Renal pelvis (tissue), 4 donors: ENCODE data around the gene KRT7. TPM values are rescaled to one million over a fixed set of nuclear protein-coding genes. Genes with fewer than 3 reads are reported as not detected.

ENCODE experiments used
- DNase-seq: peaks from one replicate; pipeline ENCODE4 v3.0.0-alpha.2; 2013
- polyA plus RNA-seq, 3 donors: library from polyadenylated mRNA; unstranded; fragments of 120-200 nt; gene quantifications; one replicate each; pipeline ENCODE4 v1.2.1, GENCODE V29; 2013; ENCODE audit not compliant: insufficient read length in 3 of 3

KRT7 gene
- polyA plus RNA-seq, 3 donors = 62.3 to 83.1 (median 64.3) TPM

GRCh38 chr12:52296572-52297215 is 63.7 kb downstream of the KRT7 start:
- no peak for DNase-seq

Other genes with a start within 250 kb of the KRT7 start
- gene TAMALIN, start 226.3 kb upstream of the KRT7 start, polyA plus RNA-seq = 10 to 100 TPM; 17.7 to 20.3 (median 19.3) TPM
- gene NR4A1, start 181.8 kb upstream of the KRT7 start, polyA plus RNA-seq = 10 to 100 TPM in 2 of 3 donors, 1 to 10 TPM in 1; 9.5 to 14.7 (median 14.1) TPM
- 10 to 100 TPM; 28.7 to 34.0 (median 30.1) TPM for gene ATG101, start 163.3 kb upstream of the KRT7 start, polyA plus RNA-seq
- gene SMIM41, start 153.5 kb upstream of the KRT7 start, polyA plus RNA-seq = under 1 TPM; 0.61 to 0.73 (median 0.73) TPM
- gene KRT80, start 41.2 kb upstream of the KRT7 start, polyA plus RNA-seq = 1 to 10 TPM in 1 of 3 donors, under 1 TPM in 2; 0.70 to 1.1 (median 0.99) TPM
- gene KRT86, start 41.4 kb downstream of the KRT7 start, polyA plus RNA-seq = not detected
- gene KRT81, start 58.3 kb downstream of the KRT7 start, polyA plus RNA-seq = under 1 TPM in 1 of 3 donors, not detected in 2; 0.11 TPM
- not detected for gene KRT83, start 88.2 kb downstream of the KRT7 start, polyA plus RNA-seq
- not detected for gene KRT85, start 134.2 kb downstream of the KRT7 start, polyA plus RNA-seq
- not detected for gene KRT84, start 152.4 kb downstream of the KRT7 start, polyA plus RNA-seq
- gene KRT82, start 173.1 kb downstream of the KRT7 start, polyA plus RNA-seq = not detected
- gene KRT75, start 201.1 kb downstream of the KRT7 start, polyA plus RNA-seq = not detected
- gene KRT6B, start 218.9 kb downstream of the KRT7 start, polyA plus RNA-seq = not detected
- gene KRT6C, start 240.6 kb downstream of the KRT7 start, polyA plus RNA-seq = not detected